ELF-1 (cell line): Measurements from ENCODE around the gene ETV3L.
"Not testable (repeated sequence)": the region's sequence is repeated elsewhere in the genome, so short reads cannot be mapped to it uniquely, and the experiment has no call there.

Experiments used
- DNase-seq: peaks from one replicate; pipeline ENCODE4 v3.0.0-alpha.2; 2016; ENCODE audit warnings: low read depth, low spot score

Gene ETV3L

DNA sequence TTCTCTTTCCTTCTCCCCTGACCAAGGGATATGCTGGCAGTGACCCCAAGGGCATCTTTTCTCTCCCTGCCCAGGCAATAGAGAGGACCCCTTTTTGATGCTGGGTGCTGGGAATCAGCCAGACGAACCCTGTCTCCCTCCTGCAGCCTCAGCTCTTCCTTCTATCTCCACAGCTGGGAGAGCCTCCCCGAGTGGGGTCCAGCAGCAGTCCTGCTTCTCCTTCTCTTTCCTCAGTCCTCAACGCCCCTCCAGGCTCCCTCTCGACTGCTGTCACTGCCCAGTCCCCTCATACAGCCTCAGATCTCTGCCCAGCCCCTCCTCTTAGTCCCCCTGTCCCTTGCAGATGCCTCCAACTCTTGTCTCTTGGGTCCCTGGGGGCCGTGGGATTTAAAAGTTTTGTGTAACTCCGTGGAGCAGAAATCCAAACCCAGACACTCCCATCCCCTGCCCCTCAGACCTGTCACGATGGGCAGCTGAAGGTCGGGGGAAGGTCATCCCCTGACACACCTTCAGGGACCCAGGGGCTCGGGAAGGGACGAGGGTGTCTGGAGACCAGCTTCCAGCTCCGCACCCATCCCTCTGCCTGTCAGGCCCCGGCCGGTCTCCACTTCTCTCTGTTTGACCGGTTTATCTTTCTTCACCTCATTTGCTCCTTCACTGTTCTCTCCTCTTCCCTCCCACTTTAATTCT lies 5.8 kb upstream of the ETV3L start:
- DNase-seq: no peak

DNA sequence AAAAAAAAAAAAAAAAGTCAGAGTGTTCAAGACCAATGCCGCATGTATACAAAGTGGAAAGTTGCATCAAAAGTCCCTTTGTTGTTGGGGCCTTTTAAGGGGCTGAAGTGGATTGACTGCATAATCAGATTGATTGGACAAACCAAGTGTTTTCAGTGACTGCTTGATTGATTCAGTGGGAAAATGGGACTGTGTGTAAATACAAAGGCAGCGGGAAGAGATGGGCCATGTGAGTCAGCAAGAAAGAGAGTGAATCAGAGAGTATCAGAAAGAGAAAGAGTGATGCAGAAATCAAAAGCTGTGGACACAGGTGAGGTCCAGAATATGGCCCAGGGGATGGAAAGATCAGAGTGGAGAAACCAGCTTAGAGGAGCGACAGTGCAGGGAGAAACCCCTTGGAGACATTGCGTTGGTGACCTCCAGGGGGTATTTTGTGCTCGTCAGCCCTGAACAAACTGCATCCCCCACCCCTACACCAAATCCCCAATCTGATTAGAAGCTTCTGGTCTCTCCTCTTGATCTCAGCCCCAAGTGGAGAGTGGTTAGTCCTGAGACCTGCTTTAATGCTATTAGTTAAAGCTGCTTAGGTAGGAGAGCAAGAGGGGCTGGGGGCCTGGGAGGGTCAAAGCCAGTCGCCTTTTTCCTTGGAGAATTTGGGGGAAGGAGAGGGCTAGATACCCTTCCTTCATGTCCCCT lies 5.1 kb upstream of the ETV3L start:
- no peak for DNase-seq

DNA sequence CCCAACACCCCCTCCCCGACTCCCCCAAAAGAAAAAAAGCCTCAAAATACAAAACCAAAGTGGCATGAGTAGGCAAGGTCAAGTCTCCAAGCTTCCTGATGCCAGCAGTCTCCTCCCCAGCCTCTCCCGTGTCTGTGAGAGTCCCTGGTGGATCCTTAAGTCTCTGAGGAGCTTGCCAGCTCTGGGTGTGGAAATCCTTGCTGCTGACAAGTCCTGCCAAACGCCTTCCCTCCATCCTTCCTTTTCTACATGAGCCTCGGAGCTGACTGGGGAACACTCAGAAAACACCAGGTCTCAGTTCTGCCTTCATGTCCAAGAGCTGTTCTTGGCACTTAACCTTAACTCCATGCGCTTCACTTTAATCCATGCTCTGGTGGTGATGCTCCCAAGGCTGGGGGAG lies 3.7 kb upstream of the ETV3L start:
- no peak for DNase-seq

GRCh38 chr1:157101149-157101548 lies 1.5 kb upstream of the ETV3L start:
- no peak for DNase-seq

DNA sequence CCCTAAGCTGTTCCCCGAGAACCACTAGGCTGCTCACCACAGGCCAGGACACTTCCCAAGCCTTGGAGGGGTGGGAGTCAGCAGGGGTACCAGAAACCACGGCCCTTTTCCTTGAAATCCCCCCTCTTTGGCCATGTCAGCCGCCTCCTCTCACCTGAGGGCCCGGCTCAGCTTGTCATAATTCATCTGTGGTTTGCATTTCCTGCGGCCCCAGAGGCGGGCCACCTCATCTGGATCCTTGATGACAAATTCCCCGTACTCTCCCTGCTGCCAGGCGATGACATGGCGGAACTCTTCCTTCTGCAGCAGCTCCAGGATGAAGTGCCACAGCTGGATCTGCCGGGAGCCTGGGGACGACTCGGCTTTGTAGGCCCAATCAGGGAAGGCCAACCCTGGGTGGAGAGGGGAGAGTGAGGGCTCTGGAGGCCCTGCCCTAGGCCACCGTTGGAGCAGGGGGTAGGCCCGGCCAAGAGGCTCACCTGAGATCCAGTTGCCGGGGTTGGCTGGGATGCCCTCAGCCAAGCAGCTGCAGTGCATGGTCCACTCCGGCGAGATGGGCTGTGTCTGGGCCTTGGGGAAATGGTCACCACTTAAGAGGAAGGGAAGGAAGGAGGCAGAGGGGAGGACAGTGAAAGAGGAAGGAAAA lies 498 bp downstream of the ETV3L start:
- not testable (repeated sequence) for DNase-seq

DNA sequence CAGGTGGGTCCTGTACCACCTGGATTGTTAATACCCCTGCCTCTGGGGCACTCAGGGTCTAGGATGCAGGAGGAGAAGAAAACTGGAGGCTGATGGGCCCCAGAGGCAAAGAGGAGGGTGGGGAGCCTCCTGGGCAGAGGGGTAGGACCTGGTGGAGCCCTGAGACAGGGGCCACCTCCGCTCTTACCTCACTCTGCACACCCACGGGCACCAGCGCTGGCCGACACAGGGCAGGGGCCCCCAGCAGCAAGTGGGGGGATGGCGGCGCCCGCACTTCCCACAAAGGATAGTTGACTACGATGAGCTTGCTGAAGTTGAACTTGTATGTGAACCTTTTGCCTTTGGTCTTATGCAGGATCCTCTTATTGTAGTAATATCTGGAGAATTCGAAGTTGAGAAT lies 1.1 kb downstream of the ETV3L start:
- DNase-seq: no peak

GRCh38 chr1:157097692-157098091 lies 1.9 kb downstream of the ETV3L start:
- DNase-seq: no peak

DNA sequence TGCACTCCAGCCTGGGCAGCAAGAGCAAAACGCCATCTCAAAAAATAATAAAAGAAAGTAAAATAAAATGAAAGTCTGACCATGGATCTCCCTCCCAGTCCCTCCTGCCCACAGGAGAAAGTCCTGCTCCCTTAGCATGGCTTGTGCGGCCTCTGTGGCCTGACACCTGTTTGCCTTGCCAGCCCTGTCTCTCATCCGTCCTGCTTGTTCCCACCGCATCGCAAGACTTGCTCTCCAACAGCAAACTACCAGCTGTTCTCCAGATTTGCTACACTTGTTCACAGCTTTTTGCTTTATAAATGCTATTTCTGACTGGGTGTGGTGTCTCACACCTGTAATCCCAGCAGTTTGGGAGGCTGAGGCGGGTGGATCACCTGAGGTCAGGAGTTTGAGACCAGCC lies 2.7 kb downstream of the ETV3L start:
- DNase-seq: no peak

- DNase-seq: no peak
Measured at GRCh38 chr1:157095551-157095950, 4.1 kb downstream of the ETV3L start.

DNA sequence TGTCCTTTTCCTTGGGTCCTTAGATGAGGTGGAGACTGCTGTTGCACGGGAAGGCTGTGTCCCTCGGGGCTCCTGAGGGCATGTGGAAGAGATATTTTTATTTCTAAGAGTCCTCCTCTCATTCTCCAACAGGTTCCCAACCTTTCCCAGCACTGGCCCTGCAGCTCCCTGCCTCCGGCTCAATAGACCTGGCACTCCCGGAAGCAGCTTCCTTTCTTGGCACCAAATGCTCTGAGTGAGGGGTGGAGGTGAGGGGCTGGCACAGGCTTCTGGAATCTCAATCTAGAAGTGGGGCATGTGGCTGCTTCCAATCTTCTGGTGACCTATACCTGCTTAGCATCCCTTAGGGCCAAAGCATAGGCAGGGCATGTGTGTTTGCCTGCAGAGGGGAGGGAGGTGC lies 4.5 kb downstream of the ETV3L start:
- DNase-seq: no peak

DNA sequence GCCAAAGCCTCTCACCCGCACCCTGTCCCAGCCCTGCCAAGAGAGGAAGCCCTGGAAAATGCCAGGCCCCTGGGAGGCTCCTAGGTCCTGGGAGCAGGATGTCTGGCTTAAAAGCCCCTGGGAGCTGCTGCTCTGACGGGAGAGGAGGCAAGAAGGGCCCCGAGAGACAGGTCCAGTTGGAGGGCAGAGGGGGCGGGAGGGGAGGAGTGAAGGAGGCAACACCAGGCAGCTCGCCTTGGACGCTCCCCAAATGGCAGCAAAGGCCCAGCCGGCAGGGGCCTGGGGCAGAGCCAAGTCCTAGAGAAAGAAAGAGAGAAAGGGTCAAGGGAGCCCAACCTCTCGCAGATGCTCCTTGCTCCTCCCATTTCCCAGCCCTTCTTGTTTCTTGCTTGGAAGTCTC lies 6.8 kb downstream of the ETV3L start:
- peak; percentile 59 for DNase-seq

DNA sequence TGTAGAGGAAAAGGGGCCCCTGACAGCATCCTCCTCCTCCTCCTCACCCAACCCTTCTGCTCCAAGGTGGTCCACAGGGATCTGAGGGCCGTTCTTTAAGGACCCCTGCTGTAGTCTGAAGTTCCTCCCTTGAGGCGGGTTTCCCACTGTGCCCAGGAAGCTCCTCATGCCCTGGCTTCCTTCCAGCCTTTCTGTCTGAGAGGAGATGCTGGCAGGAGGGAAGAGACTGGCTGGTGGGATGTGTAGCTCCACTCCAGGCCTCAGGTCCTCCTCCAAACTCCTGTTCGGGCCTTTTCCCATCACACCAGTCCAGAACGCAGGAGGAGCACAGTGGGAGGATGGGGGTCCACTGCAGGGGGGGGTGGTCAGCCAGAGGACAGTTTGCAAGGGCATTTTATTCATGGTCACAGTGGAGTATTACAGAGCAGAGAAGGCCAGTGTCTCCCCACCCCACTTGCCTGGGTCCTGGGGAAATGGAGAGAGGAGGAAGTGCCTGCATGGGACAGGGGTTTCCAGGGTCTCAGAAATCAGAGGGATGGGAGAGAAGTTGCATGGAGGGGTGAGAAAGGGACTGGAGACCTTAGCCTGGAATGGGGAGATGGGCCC lies 7.8 kb downstream of the ETV3L start:
- no peak for DNase-seq

GRCh38 chr1:157091186-157091585 lies 8.4 kb downstream of the ETV3L start:
- DNase-seq: no peak

GRCh38 chr1:157090771-157091170 lies 8.8 kb downstream of the ETV3L start:
- DNase-seq: no peak

- DNase-seq: peak; percentile 92
Measured at GRCh38 chr1:157090196-157090647, 9.4 kb downstream of the ETV3L start.

- no peak for DNase-seq
Measured at GRCh38 chr1:157089789-157090188, 9.8 kb downstream of the ETV3L start.

DNA sequence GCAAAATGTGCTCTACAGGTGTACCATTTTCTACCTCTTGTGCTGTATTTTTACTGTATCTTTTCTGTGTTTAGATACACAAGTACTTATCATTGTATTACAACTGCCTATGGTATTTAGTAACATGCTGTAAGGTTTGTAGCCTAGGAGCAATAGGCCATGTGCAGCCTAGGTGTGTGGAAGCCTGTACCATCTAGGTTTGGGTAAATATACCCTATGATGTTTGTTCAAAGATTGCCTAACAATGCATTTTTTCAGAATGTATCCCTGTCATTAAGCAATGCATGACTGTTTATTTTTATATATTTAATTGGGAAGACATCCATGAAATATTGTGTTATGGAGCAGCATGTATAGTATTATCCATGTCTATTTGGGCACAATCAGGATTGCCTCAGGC lies 11.0 kb downstream of the ETV3L start:
- no peak for DNase-seq

DNA sequence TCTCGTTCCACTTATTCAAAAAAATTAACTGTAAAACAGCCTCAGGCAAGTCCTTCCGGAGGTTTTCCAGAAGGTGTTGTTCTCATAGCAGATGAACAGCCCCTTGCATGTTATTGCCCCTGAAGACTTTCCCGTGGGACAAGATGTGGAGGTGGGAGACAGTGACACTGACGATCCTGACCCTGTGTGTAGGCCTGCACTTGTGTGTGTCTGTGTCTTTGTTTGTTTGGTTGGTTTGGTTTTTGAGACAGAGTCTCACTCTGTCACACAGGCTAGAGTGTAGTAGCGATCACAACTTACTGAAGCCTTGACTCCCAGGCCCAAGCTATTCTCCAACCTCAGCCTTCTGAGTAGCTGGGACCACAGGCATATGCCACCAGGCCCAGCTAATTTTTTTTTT lies 12.6 kb downstream of the ETV3L start:
- no peak for DNase-seq

- peak; percentile 46 for DNase-seq
Measured at GRCh38 chr1:157086299-157086698, 13.3 kb downstream of the ETV3L start.

DNA sequence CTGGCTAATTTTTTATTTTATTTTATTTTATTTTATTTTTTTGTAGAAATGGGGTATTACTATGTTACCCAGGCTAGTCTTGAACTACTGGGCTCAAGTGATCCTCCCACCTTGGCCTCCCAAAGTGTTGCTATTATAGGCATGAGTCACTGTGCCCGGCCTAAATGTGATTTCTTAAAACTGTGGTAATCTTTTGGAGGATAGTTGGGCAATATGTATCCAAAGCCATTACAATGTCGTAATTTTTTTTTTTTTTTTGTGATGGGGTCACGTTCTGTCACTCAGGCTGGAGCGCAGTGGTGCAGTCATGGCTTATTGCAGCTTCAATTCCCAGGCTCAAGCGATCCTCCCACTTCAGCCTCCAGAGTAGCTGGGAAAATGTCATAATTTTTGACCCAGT lies 14.2 kb downstream of the ETV3L start:
- DNase-seq: no peak

- DNase-seq: no peak
Measured at GRCh38 chr1:157084720-157085119, 14.9 kb downstream of the ETV3L start.

DNA sequence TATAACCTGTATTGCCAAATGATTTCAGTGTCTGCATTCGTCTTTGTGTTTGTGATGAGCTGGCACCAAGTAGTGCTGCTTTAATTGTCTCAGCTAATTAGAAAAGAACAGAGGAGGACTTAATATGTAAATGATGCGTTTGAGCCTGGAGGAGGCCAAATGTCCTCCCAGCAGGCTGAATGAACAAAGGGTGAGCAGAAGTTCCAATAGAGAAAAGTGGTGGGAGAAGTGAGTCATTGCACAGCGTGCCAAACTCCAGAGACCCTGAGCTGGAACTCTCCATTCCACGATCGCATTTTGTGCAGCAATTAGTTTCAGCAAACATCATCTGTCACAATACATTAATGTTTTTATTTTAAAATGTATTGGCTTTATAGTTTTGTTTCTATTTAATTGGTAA lies 17.9 kb downstream of the ETV3L start:
- peak; percentile 28 for DNase-seq

DNA sequence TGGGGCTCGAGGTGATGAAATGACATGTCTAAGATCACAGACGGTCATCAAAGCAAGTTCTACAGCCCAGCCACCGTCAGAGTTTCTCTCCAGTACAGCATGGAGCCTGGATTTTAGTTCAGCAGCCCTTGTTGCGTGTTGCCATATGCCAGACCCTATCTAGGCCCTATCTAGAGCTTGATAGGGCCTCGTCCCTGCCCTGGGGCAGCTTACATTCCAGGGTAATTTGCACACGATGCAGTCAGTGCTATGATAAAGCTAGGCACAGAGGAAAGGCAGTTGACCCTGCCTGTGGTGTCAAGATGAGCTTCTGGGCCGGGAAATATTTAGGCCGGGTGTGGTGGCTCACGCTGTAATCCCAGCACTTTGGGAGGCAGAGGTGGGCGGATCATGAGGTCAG lies 18.9 kb downstream of the ETV3L start:
- DNase-seq: peak; percentile 90
